OCI-LY3 (cell line): ENCODE results near the gene CRADD.

ENCODE experiments used
- EZH2phosphoT487 ChIP-seq: fragments of 200-600 bp; shearing (Covaris generic); IDR thresholded peaks from 2 replicates; pipeline ENCODE4 v1.6.1; 2018; ENCODE audit warnings: antibody characterized with exemption, mixed run types, low read depth
- TF ChIP-seq, protein P1 (sequence below): fragments of 200-600, 300-600 bp; sonication (generic); IDR thresholded peaks from 2 replicates; pipeline ENCODE4 v1.5.1; 2014; ENCODE audit warnings: antibody characterized with exemption, low read length, low read depth

DNA sequence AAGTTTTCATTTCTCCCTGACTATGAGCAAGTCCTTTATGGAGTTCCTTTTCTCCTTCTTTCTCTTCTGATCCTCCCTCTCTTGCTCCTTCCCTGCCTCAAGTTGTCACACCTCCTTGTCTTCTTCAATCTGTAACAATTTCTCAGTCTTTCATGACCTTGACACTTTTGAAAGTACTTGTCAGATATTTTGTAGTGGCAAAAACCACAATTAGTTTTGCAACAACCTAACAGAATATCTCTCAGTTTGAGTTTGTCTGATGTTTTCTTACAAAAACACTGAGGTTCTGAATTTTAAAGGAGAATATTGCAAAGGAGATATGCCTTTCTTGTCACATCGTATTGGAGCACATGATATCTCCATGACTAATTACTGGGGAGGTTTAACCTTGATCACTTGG is 4.1 kb upstream of the CRADD start:
- TF ChIP-seq, protein P1, sequence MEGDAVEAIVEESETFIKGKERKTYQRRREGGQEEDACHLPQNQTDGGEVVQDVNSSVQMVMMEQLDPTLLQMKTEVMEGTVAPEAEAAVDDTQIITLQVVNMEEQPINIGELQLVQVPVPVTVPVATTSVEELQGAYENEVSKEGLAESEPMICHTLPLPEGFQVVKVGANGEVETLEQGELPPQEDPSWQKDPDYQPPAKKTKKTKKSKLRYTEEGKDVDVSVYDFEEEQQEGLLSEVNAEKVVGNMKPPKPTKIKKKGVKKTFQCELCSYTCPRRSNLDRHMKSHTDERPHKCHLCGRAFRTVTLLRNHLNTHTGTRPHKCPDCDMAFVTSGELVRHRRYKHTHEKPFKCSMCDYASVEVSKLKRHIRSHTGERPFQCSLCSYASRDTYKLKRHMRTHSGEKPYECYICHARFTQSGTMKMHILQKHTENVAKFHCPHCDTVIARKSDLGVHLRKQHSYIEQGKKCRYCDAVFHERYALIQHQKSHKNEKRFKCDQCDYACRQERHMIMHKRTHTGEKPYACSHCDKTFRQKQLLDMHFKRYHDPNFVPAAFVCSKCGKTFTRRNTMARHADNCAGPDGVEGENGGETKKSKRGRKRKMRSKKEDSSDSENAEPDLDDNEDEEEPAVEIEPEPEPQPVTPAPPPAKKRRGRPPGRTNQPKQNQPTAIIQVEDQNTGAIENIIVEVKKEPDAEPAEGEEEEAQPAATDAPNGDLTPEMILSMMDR = no peak
- no peak for TF ChIP-seq EZH2phosphoT487
